Peyer's patch (tissue), 4 donors: ENCODE results near the gene LRCOL1.

Experiments used
- CTCF ChIP-seq, 6 experiments: fragments of 450-650 bp in 4 of 6; fragments of 200-600 bp in 2 of 6; sonication (generic) in 1 of 6; IDR thresholded peaks; one replicate each; pipeline ENCODE4 v1.5.1; 2017 to 2019; ENCODE audit warnings: antibody characterized with exemption in 6 of 6, mild to moderate bottlenecking in 3 of 6, moderate library complexity in 1 of 6
- POLR2A ChIP-seq, 2 donors: fragments of 450-650 bp; IDR thresholded peaks; one replicate each; pipeline ENCODE4 v1.5.1; 2017; ENCODE audit warnings: antibody characterized with exemption in 2 of 2, mild to moderate bottlenecking in 2 of 2, moderate library complexity in 2 of 2

DNA sequence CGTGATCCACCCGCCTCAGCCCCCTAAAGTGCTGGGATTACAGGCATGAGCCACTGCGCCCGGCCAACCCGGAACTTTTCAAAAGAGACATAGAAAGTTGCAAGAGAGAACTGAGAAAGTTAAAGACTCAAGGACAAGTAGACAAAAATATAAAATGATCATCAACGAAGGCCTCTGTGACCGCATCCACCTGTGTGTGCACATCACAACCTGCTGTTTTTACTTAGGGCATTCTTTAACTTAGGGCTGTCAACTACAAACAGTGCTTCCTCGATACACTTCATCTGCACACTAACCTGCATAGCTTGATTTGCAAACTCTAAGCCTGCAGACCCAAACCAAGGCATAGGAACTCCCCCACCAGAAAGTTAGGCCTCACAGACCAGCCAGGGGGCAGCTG is 23.0 kb upstream of the LRCOL1 start:
- no peak for TF ChIP-seq CTCF (IDR thresholded peaks at IDR 0.05)
- TF ChIP-seq POLR2A (IDR thresholded peaks at IDR 0.05) = no peak
